HFFc6 (cell line): ENCODE measurements around the gene FAM117A. TPM values are rescaled to one million over a fixed set of nuclear protein-coding genes. Genes with fewer than 3 reads are reported as not detected.

Experiments used
- DNase-seq: peaks from one replicate; pipeline ENCODE4 v3.0.0-alpha.2; 2018
- H3K27ac Mint-ChIP-seq: 2 replicates; pipeline ENCODE4 v1.8.0; 2020; ENCODE audit warnings: mild to moderate bottlenecking, mixed read lengths
- H3K27me3 Mint-ChIP-seq: 2 replicates; pipeline ENCODE4 v1.8.0; 2021; ENCODE audit warnings: mild to moderate bottlenecking, moderate library complexity, mixed read lengths; ENCODE audit not compliant: insufficient read depth
- H3K36me3 Mint-ChIP-seq: 2 replicates; pipeline ENCODE4 v1.8.0; 2021; ENCODE audit warnings: low read depth, mixed read lengths
- H3K4me1 Mint-ChIP-seq: 2 replicates; pipeline ENCODE4 v1.8.0; 2020; ENCODE audit warnings: low read depth, mixed read lengths
- H3K4me3 Mint-ChIP-seq: 2 replicates; pipeline ENCODE4 v1.8.0; 2020; ENCODE audit warnings: mild to moderate bottlenecking, moderate library complexity, mixed read lengths
- H3K9me3 Mint-ChIP-seq: 2 replicates; pipeline ENCODE4 v1.8.0; 2020; ENCODE audit warnings: mild to moderate bottlenecking, mixed read lengths
- CTCF ChIP-seq: fragments of 200-600 bp; sonication (generic); IDR thresholded peaks from 2 replicates; pipeline ENCODE4 v1.5.0; 2021; ENCODE audit warnings: antibody characterized with exemption, mild to moderate bottlenecking
- total RNA-seq, 6 experiments: library from RNA; stranded (reverse); fragmentation: NEBNext Ultra II Directional; extraction: Animal tissue kit (Norgen Biotek cat#: 25700); gene quantifications; 2 replicates in 1 of 6; 3 replicates in 5 of 6; pipeline ENCODE4 v1.2.3, GENCODE V29; 2021

FAM117A gene
- total RNA-seq, 6 experiments from 2014 or later = 0.23 to 1.1 (median 0.57) TPM

- H3K4me3 Mint-ChIP-seq = no peak overlapping the region
- no peak for DNase-seq
- no peaks in the 10 kb centered on the region for H3K9me3 Mint-ChIP-seq
- H3K4me1 Mint-ChIP-seq = peaks cover 49% of the 10 kb centered on the region
- no peak for TF ChIP-seq CTCF
- H3K27ac Mint-ChIP-seq = peak overlapping the region; percentile 54; the same call in 1 of the 2 replicates
- H3K36me3 Mint-ChIP-seq = no peaks in the 10 kb centered on the region; the same call in 1 of the 2 replicates
- H3K27me3 Mint-ChIP-seq = peaks cover 3% of the 10 kb centered on the region
Observed at GRCh38 chr17:49692751-49693150, 71.2 kb downstream of the FAM117A start.

- peak overlapping the region; percentile 50; the same call in 1 of the 2 replicates for H3K4me3 Mint-ChIP-seq
- peaks cover 51% of the 10 kb centered on the region for H3K4me1 Mint-ChIP-seq
- no peaks in the 10 kb centered on the region; the same call in 1 of the 2 replicates for H3K36me3 Mint-ChIP-seq
- H3K27ac Mint-ChIP-seq = peak overlapping the region; percentile 88
- H3K27me3 Mint-ChIP-seq = peaks cover 3% of the 10 kb centered on the region
- TF ChIP-seq CTCF = no peak
- no peak for DNase-seq
- no peaks in the 10 kb centered on the region for H3K9me3 Mint-ChIP-seq
Observed at GRCh38 chr17:49691677-49692191, 72.2 kb downstream of the FAM117A start.

GRCh38 chr17:49691086-49691676 is 72.8 kb downstream of the FAM117A start:
- H3K36me3 Mint-ChIP-seq = no peaks in the 10 kb centered on the region; the same call in 1 of the 2 replicates
- peaks cover 3% of the 10 kb centered on the region for H3K27me3 Mint-ChIP-seq
- DNase-seq = peak; percentile 21
- H3K4me1 Mint-ChIP-seq = peaks cover 51% of the 10 kb centered on the region
- peak overlapping the region; percentile 88 for H3K27ac Mint-ChIP-seq
- H3K9me3 Mint-ChIP-seq = no peaks in the 10 kb centered on the region
- peak overlapping the region; percentile 50 for H3K4me3 Mint-ChIP-seq
- no peak for TF ChIP-seq CTCF

GRCh38 chr17:49690256-49690655 is 73.7 kb downstream of the FAM117A start:
- Mint-ChIP-seq H3K36me3 (no peaks in the 10 kb centered on the region; the same call in 1 of the 2 replicates), H3K27me3 (peaks cover 3% of the 10 kb centered on the region), H3K9me3 (no peaks in the 10 kb centered on the region), H3K27ac (peak overlapping the region; percentile 33; the same call in 1 of the 2 replicates), H3K4me1 (peaks cover 49% of the 10 kb centered on the region), H3K4me3 (no peak overlapping the region)
- no peak for DNase-seq
- TF ChIP-seq CTCF = no peak

GRCh38 chr17:49688848-49689247 is 75.1 kb downstream of the FAM117A start:
- DNase-seq = no peak
- Mint-ChIP-seq H3K27me3 (peaks cover 3% of the 10 kb centered on the region), H3K4me1 (peaks cover 43% of the 10 kb centered on the region), H3K9me3 (no peaks in the 10 kb centered on the region), H3K36me3 (no peaks in the 10 kb centered on the region; the same call in 1 of the 2 replicates), H3K27ac (peak overlapping the region; percentile 30; the same call in 1 of the 2 replicates), H3K4me3 (no peak overlapping the region)
- no peak for TF ChIP-seq CTCF
